IPS DF 4.7 (cell line): ENCODE measurements around the gene SMARCAL1.
"Not testable (repeated sequence)": the region's sequence is repeated elsewhere in the genome, so short reads cannot be mapped to it uniquely, and the experiment has no call there.

Experiments used
- DNase-seq: peaks from one replicate; pipeline ENCODE4 v3.0.0-alpha.2; 2013; ENCODE audit warnings: low spot score; ENCODE audit errors: extremely low read depth

SMARCAL1 gene

GRCh38 chr2:216500572-216500971, 88.3 kb downstream of the SMARCAL1 start:
- DNase-seq = no peak

DNA sequence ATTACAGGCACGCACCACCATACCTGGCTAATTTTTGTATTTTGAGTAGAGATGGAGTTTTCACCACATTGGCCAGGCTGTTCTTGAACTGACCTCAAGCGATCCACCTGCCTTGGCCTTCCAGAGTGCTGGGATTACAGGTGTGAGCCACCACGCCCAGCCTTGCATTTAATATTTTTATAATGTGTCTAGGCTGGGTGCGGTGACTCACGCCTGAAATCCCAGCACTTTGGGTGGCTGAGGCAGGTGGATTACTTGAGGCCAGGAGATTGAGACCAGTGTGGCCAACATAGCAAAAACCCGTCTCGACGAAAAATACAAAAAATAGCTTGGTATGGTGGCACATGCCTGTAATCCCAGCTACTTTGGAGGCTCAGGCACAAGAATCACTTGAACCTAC, 89.6 kb downstream of the SMARCAL1 start:
- DNase-seq = no peak

GRCh38 chr2:216502381-216503158, 90.3 kb downstream of the SMARCAL1 start:
- DNase-seq = no peak

GRCh38 chr2:216503159-216503629, 90.9 kb downstream of the SMARCAL1 start:
- no peak for DNase-seq

DNA sequence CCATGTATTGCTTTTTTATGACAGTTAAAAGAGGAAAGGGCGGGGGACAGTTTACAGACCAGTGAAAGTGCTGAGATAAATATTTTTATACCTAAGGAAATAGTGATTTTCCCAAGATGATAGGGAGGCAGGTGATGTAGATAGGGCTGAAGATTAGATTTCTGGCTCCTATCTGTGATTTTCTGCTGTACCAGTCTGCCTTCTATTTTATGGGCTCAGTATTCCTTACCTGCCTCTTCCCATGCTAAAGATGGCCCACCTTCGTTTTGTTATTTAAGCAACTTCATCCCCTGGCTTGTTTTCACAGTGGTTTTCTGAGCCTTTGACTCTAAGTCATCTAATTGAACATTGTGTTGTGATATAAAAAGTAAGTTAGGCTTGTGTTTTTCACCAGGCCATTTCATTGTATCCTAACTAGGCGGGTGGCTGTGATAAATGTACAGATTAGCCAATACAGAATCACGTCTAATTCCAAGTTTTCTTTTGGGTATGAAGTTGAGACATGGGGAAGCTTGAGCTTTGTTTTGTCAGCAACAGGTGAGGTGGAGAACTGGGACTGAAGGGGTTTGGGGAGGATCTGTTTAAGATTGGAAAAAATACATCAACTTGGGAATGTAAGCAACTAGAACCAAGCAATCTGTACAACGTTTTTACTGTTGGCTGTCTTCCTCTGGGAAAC, 91.6 kb downstream of the SMARCAL1 start:
- DNase-seq = no peak

- DNase-seq = no peak
Measured at GRCh38 chr2:216504376-216504762, 92.1 kb downstream of the SMARCAL1 start.

GRCh38 chr2:216505133-216506106, 93.1 kb downstream of the SMARCAL1 start:
- DNase-seq = no peak

- DNase-seq = no peak
Measured at GRCh38 chr2:216507220-216508160, 95.2 kb downstream of the SMARCAL1 start.

DNA sequence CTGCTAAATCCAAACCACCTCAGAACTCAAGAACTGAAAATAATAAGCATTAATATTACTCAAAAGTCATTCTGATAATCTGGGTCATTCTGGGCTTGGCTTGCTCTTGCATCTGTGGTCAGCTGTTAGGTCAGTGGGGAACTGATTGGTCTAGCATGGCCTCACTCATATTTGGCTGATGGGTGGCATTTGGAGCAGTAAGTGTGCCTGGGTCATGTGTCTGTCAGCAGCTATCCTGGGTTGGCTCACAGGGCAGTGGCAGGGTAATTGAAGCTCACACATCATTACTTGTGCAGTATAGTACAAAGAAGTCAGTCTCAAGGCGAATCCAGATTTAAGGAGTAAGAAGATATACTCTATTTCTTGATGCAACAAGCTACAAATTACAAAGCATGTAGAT, 95.9 kb downstream of the SMARCAL1 start:
- DNase-seq = no peak

DNA sequence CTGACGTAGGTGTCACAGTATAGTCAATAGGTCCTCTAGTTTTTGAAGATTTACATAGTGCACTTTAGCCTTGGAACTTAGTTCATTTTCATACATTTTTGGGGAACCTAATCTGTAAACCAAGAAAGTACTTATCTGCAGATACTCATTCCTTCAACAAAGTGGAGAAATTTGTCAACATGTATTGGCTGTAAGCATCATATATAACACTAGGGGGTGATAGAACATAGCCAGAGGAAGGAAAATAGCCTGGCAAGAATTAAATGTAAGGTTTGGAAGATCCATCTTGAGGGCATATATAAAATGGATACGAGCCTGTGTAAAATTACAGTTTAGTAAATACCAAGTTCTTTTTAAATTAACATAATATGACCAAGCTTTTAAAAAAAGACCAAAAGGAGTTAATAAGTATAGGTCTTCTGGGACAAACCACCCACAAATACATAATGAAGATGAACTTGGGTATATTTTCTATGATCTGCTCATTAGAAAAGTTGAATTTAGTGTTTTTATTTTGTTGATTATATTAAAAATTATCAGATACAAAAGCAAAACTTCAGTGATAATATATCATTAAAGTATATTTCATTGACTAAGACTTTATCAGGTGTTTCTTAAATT, 104.6 kb downstream of the SMARCAL1 start:
- DNase-seq = no peak

- no peak for DNase-seq
Measured at GRCh38 chr2:216517447-216518225, 105.4 kb downstream of the SMARCAL1 start.

GRCh38 chr2:216518566-216519119, 106.4 kb downstream of the SMARCAL1 start:
- DNase-seq = not testable (repeated sequence)

DNA sequence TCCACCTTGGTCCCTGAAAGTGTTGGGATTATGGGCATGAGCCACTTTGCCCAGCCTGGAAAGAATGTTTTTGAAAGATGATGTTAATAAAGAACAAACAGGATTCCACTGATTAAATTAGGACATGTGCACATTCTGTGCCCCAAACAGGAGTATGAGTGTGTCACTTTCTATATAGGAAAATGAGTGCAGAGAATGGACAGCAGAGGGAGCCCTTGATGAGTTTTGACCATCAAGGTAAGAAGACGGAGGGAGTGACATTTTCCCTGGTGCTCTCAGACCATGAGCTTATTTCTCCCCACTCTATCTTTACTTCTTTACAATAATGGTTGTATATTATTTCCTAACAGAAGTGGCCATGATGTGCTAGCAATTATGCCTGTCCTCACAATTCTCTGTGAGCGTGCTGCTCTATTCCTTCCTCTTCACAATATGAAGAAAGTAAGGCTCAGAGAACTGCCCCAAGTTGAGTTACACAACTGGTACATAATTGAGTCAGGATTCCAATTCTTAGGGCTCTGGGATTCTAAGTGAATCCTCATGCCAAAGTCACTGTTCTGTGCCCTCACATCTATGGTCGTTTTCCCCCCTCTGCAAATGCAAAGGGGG, 107.0 kb downstream of the SMARCAL1 start:
- DNase-seq = no peak

DNA sequence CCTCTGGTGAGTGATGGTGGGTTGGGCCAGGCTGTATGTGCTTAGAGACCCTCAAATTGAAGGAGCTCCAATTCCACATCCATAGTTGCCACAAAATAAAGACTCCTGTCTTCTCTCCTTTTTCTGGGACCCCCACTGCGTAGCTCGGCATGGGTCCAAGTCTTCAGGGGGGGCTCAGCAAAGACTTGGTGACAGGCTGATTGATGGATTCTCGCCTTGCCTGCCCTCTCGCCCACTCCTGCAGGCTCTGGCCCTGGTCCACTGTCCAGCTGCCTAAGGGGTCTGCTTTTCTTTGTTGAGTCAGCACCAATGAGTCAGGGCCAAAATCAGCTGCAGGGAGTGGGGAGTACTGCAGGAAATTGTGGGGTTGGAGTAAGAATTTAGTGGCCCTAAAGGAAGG, 107.8 kb downstream of the SMARCAL1 start:
- no peak for DNase-seq

- no peak for DNase-seq
Measured at GRCh38 chr2:216522892-216523502, 110.7 kb downstream of the SMARCAL1 start.

DNA sequence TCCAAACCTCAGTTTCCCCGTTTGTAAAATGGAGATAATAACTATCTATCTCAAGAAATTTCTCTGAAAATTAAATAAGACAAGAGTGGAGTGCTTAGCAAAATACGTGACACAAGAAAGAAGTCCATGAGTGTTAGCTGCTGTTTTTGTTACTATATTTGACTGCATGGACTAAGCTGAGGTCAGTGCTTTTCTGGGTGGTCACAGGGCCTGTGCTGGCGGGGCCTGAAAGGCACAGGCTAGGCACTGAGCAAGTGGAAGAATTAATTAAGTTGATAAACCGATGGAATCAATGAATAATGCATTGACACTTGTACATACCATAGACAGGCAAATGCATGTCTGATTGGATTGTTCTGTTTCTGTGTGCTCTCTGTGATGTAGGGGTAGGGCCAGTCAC, 113.7 kb downstream of the SMARCAL1 start:
- no peak for DNase-seq

DNA sequence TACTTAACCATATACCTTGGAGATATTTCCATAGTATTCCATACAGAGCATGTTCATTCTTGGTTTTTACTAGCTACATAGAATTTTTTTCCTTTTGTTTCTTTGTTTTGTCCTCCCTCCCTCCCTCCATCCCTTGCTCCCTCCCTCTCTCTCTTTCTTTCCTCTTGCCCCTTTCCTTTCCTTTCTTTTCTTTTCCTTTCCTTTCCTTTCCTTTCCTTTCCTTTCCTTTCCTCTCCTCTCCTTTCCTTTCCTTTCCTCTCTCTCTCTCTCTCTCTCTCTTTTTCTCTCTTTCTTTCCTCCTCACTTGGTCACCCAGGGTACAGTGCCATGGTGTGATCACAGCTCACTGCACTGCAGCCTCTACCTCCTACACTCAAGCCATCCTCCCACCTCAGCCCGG, 114.7 kb downstream of the SMARCAL1 start:
- no peak for DNase-seq

- no peak for DNase-seq
Measured at GRCh38 chr2:216527600-216527999, 115.3 kb downstream of the SMARCAL1 start.
